Measurements from ENCODE around the gene HNRNPUL2.

DNA sequence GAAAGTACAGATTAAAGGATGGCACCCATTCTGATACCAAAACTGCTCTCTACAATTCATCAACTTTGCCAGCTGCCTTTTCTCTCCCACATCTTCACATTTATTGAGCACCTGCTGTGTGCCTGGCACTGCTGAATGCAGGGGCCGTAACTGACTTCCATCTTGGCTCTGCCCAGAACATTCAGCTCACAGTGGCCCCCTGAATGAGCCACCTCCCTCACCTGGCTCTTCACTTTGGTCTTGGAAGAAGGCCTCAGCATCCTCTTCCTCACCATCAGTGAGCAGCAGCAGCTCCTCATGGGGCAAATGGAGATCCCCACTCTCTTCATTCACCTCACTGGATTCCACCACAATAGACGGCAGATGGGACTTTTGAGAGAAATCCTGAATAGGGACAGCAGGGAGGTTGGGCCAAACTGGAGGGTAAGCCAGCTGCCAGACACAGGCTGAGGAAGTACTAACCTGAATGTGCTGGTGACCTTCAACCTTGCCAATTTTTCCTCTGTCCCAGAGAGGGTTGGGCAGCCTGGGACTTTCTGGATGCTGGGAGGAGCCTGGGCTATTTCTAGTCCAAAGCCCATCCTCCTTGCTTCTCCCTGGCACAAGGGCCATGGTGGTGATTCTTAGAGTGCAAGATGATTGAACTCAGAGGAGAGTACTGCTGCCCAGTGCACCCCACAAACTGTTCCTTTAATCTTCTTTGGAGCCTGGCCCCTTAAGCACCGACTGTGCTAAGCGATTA, 57.7 kb downstream of the HNRNPUL2 start:
- TF ChIP-seq, protein P1, sequence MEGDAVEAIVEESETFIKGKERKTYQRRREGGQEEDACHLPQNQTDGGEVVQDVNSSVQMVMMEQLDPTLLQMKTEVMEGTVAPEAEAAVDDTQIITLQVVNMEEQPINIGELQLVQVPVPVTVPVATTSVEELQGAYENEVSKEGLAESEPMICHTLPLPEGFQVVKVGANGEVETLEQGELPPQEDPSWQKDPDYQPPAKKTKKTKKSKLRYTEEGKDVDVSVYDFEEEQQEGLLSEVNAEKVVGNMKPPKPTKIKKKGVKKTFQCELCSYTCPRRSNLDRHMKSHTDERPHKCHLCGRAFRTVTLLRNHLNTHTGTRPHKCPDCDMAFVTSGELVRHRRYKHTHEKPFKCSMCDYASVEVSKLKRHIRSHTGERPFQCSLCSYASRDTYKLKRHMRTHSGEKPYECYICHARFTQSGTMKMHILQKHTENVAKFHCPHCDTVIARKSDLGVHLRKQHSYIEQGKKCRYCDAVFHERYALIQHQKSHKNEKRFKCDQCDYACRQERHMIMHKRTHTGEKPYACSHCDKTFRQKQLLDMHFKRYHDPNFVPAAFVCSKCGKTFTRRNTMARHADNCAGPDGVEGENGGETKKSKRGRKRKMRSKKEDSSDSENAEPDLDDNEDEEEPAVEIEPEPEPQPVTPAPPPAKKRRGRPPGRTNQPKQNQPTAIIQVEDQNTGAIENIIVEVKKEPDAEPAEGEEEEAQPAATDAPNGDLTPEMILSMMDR (IDR thresholded peaks at IDR 0.05) = no peak
- no peak for TF ChIP-seq POLR2A (IDR thresholded peaks at IDR 0.05)
- TF ChIP-seq EP300 (IDR thresholded peaks at IDR 0.05) = no peak

Measured in ovary (tissue), 3 donors.